Posterior cingulate gyrus (tissue), 11 donors: ENCODE data around the gene ATAT1.
"Not testable (repeated sequence)": the region's sequence is repeated elsewhere in the genome, so short reads cannot be mapped to it uniquely, and the experiment has no call there.

Source experiments
- DNase-seq, 10 donors: peaks; one replicate each; pipeline versions ENCODE4 v3.0.0 to v3.0.0-alpha.2; 2020 to 2021; ENCODE audit warnings: mixed read lengths in 3 of 10
- intact Hi-C: fragments of 100-400 bp; cut with DNase I; formaldehyde crosslinking; loops from one replicate; pipeline ENCODE4 v1.15.1; 2023

ATAT1 gene

GRCh38 chr6:30645989-30646388 is 19.3 kb downstream of the ATAT1 start:
- intact Hi-C loops = loop anchor here (2.0 kb wide), 1 partner anchor 71 kb away; the partner anchor contains the start of gene MDC1
- DNase-seq = no peak

DNA sequence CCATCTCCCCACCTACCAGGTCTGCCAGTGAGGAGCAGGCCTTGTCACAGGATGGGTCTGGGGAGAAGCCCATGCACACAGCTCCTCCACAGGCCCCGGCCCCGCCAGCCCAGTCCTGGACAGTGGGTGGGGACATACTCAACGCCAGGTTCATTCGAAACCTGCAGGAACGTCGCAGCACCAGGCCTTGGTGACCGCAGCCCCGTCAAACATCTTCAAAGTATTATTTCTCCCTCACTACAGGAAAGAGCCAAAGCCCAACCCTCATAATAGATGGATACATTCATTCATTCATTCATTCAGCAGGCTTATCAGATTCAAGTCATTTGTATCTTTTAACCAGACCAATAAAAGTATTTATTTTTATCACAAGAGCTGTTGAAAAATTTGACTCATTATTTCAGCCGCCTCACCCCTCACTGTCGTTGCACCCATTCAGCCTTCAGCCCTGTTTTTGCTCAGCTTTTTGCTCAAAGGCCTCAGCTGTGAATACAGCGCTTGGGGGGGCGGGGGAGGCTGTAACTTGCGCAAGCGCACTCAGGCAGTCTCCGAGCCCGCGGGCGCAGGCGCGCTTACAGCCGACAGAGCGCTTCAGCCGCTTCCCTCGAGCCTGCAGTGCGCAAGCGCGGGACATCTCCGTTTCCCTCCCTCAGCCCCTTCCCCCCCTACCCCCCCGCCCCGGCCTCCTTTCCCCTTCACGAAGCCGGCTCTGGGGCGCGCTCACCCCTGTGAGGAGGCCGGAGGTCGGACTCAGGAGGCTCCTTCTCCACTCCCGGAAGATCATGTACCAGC is 20.0 kb downstream of the ATAT1 start, which contains the start of gene C6orf136:
C6orf136 (plus strand) TSS at position 684 of the 792 bp plus-strand sequence; CDS start at position 783, 99 bp downstream.
- intact Hi-C loops = loop anchor here (2.0 kb wide), 1 partner anchor 70 kb away; the partner anchor contains the start of gene MDC1
- DNase-seq = peak; percentile 89 to 99 (median 93)

- intact Hi-C loops = loop anchor here (2.0 kb wide), 1 partner anchor 69 kb away; the partner anchor contains the start of gene MDC1
- DNase-seq = peak; percentile 52 to 95 (median 69)
These were observed 20.8 kb downstream of the ATAT1 start for GRCh38 chr6:30647242-30648116.

DNA sequence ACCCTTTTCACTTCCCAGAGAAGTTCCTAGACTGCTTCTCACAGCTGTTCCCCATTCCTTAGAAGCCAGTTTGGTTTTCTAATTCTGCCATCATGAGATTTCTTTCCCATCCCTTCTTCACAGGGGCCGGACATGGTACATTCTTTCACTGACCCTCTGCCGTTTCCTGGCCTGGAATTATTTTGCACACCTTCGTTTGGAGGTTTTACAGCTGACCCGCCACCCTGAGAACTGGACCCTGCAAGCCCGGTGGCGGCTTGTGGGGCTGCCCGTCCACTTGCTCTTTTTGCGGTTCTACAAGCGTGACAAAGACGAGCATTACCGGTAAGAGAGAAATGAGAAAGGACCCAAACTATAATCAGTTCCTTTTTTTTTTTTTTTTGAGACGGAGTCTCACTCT is 24.5 kb downstream of the ATAT1 start:
- no peak for DNase-seq
- intact Hi-C loops = no loop called here

DNA sequence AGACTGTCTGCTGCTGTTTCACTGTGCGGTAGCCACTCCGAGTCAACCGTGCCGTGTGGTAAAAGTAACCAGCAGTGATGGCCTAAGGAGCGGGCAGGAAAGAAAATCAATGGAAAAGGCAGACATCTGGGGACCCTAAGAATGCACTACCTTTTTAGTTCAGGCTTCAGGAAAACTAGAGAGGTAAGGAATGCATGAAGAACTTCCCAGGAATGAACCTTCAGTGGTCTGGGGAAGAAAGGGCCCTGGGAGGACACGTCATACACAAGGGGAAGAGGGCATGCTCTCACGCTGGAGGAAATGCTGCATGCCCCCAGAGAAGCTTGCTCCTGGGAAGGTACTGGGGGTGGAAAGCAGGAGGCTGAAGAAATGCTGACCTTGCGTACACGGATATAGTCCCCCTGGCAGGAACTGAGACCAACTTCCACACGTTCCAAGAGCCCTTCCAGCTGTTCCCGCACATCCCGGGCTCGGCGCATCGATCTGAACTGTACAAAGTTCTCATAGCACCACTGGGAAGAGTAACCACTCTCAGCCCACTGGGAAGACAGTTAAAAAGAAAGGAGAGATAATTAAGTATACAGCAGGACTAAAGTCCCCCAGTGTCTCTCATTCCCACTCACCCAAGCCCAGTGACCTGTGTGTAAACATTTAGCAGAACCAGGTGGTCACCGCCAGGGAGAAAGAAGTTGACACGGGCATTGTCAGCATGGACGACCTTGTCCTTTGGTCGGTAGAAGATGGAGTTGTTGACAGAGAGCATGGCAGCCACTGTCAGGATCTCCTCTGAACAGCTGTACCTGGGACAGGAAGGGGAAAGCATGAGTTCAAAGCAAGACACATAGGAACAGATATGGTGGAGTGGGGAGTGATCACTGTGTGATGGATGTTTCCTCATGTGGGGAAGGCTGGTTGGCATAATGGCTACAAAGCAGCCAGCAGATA is 28.4 kb downstream of the ATAT1 start:
- intact Hi-C loops = no loop called here
- DNase-seq = no peak

DNA sequence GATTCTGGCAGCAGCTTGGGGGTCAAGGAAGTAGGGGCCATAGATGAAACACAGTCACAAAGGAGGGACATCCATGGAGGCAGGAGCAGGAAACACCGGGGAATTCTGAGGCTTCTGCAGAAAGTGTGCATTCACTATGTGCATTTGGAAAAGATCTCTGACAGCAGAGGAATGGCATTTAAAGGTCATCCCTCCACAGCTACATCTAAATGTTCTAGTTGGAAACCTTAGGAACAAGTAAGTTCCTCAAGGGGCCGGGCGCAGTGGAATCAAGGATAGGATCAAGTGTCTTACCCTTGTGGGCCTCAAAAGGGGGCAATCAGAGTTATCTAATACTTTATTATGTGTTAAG is 29.0 kb downstream of the ATAT1 start:
- DNase-seq = no peak
- intact Hi-C loops = no loop called here

GRCh38 chr6:30656513-30656912 is 29.8 kb downstream of the ATAT1 start:
- intact Hi-C loops = no loop called here
- DNase-seq = peak in 1 of 10 donors; percentile 87

GRCh38 chr6:30657454-30657853 is 30.8 kb downstream of the ATAT1 start:
- DNase-seq = no peak
- intact Hi-C loops = no loop called here

- intact Hi-C loops, DNase-seq: not testable (repeated sequence)
These were observed 31.2 kb downstream of the ATAT1 start for GRCh38 chr6:30657922-30658321.

- DNase-seq = no peak
- intact Hi-C loops = no loop called here
These were observed 38.5 kb downstream of the ATAT1 start for GRCh38 chr6:30664994-30665767.

DNA sequence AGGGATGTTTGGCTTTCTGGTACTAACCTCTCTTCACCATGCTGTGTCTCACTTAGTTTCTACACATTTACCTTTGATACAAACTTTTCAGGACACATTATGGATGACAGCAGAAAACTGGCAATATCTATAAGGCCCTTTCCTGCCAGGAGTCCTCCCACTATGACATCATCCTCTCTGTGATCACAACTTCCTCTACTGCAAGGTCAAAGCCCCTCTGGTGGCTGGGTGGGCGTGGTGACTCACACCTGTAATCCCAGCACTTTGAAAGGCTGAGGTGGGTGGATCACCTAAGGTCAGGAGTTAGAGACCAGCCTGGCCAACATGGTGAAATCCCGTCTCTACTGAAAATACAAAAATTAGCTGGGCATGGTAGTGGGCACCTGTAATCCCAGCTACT is 39.6 kb downstream of the ATAT1 start:
- intact Hi-C loops, DNase-seq: not testable (repeated sequence)

DNA sequence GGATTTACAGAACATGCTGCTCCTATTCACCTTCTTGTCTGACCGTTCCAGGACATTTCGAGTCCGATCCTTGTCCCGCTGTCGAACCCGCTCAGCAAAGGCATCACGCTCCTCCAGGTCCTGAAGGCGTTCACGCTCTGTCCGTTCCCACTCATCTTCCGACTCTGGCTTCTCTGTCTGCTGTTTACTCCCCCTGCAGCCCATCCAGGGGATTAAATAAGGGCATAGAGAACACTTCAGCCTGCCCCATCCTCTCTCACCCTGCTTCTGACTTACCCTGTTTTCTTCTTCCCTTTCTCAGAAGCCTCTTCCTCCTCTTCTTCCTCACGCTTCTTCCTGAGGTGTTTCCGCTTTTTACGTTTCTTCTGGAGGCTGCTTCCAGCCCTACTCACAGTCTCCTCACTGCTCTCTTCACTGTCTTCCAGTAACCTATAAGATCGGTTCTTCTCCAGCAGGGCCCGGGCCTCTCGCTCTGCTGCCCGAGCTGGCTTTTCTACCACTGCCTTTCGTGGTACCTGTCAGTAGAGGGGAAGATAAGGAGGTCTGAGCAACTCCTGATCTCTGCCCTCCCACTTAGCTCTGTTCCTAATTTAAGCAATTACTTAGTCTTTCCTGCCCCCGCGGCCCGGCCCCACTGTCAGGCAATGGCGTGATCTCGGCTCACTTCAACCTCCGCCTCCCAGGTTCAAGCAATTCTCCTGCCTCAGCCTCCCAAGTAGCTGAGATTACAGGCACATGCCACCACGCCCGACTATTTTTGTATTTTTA is 44.3 kb downstream of the ATAT1 start:
- peak in 1 of 10 donors; percentile 50 for DNase-seq

DNA sequence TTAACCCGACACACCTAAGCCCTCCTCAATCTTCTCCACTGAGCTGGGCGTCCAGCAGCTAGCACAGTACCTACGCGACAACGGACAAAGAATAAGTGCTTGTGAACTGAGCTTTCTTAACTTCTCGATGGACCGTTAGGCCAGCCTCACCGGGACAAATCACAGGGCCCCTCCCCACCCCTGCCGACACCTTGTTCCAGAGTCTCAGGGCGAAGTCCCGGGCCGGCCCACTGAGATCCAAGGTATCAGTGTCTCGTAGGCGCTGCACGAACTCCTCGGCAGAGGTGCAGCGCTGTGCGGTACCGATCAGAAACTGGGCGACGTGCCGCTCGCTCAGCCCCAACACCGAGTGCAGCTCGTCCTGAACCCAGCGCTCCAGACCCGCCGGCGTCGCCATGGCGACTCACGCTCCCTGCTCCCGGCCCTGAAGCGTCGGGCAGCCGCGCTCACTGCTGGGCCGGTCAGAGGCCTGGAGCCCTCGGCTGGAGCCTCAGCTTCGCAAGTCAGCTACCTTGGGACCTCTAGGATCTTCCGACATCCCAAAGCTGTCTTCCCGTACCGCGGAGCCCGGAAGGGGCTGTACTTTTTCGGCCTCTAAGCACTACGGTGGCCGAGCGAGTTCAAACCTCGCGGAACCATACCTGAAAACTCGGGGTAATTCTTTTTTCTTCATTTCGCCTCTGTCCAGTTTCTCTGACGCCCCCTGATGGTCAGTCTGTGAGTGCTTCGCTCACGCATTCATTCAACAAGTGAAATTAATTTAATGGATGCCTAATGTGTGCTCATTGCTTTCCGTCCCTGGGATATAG is 46.0 kb downstream of the ATAT1 start, which contains the start of gene DHX16:
DHX16 (minus strand) TSS at position 562 of the 809 bp plus-strand sequence; CDS start at position 397, 165 bp downstream.
- peak; percentile 81 to 97 (median 88) for DNase-seq
- intact Hi-C loops = loop anchor here (10.0 kb wide), 1 partner anchor 212 kb away; the partner anchor contains the start of gene DDR1

More for the DNA sequence above, 44.3 kb downstream of the ATAT1 start:
- intact Hi-C loops = loop anchor here (10.0 kb wide), 1 partner anchor 214 kb away; the partner anchor contains the start of gene DDR1

DNA sequence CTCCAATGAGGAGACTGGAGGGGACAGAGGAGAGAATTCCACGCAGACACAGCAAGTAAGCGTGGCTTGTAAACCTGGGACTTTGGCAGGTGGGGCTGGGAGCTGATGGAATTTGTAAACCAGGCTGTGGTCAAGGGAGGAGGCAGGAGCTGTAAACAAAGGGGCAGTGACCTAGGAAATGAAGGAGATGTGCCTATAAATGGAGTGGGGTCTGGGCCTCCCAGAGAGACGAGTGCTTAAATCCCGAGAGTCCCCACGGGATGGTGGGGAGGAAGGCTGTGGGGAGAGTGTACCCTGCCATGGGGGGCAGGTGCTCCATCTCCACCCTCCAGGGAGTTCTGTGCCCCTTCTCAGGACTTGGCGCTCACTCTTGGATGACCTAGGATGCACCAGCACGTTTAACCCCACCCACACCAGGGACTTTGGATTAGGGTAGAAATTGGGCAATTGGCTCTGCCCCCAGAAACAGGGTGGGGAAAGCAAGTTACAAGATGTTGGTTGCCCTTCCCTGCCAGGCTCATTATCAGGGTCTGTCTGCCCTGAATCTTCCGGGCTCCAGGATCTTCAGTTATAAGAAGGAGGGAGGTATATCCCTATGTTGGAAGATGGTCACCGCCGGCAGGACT is 50.1 kb downstream of the ATAT1 start:
- DNase-seq = peak in 1 of 10 donors; percentile 15
- intact Hi-C loops = loop anchor here (10.0 kb wide), 1 partner anchor 208 kb away; the partner anchor contains the start of gene DDR1

GRCh38 chr6:30678964-30679726 is 52.5 kb downstream of the ATAT1 start:
- DNase-seq = peak; percentile 75 to 98 (median 90)
- intact Hi-C loops = loop anchor here (1.0 to 10.0 kb wide), 3 partner anchors 43 to 408 kb away; partner anchors contain the start of gene DDR1
